Esophagus (tissue), 2 donors: Measurements from ENCODE around the gene NAXD. TPM values are rescaled to one million over a fixed set of nuclear protein-coding genes. Genes with fewer than 3 reads are reported as not detected.

Experiments used
- H3K27ac ChIP-seq, 2 donors: one replicate each; pipeline ENCODE4 v1.5.1; 2013; ENCODE audit warnings: low read depth in 2 of 2, mild to moderate bottlenecking in 2 of 2, inconsistent platforms in 1 of 2, low read length in 1 of 2, moderate library complexity in 1 of 2
- H3K27me3 ChIP-seq, 2 donors: one replicate each; pipeline ENCODE4 v1.6.1; 2013; ENCODE audit warnings: low read length in 2 of 2, control low read depth in 1 of 2, mild to moderate bottlenecking in 1 of 2; ENCODE audit not compliant: insufficient read depth in 2 of 2, control insufficient read depth in 1 of 2
- H3K36me3 ChIP-seq, 2 donors: one replicate each; pipeline ENCODE4 v1.6.1; 2013; ENCODE audit warnings: low read length in 1 of 2; ENCODE audit not compliant: control insufficient read depth in 2 of 2, insufficient read depth in 2 of 2
- H3K4me1 ChIP-seq, 2 donors: one replicate each; pipeline ENCODE4 v1.6.1; 2013; ENCODE audit warnings: low read length in 1 of 2; ENCODE audit not compliant: control insufficient read depth in 2 of 2, insufficient read depth in 2 of 2
- H3K4me3 ChIP-seq, 2 donors: one replicate each; pipeline ENCODE4 v1.5.1; 2013; ENCODE audit warnings: low read length in 2 of 2, mild to moderate bottlenecking in 2 of 2, low read depth in 1 of 2, moderate library complexity in 1 of 2
- H3K9me3 ChIP-seq, 2 donors: one replicate each; pipeline ENCODE4 v1.6.1; 2013; ENCODE audit warnings: mild to moderate bottlenecking in 2 of 2, low read depth in 1 of 2, low read length in 1 of 2, moderate library complexity in 1 of 2; ENCODE audit not compliant: control insufficient read depth in 2 of 2, insufficient read depth in 1 of 2
- WGBS, 2 donors: extraction: QIAGEN DNeasy Blood & Tissue Kit; methylation state at CpG; one replicate each; pipeline ENCODE4 v1.1.7; 2013; 5-methylcytosine and 5-hydroxymethylcytosine counted together
- polyA plus RNA-seq, 2 donors: library from polyadenylated mRNA; stranded (reverse); fragments of 200-250 nt; gene quantifications; one replicate each; pipeline ENCODE4 v1.2.3, GENCODE V29; 2013
- donor health status: healthy with polysubstance abuse.
- donor health status: Bipolar disorder and iron deficiency.

Gene NAXD
- polyA plus RNA-seq, 2 donors = 26.3 to 28.7 TPM

- Histone ChIP-seq H3K4me3 (no peak overlapping the region), H3K36me3 (peaks cover 6 to 33% of the 10 kb centered on the region in 2 donors), H3K4me1 (peaks cover 0 to 2% of the 10 kb centered on the region in 2 donors), H3K27ac (no peak overlapping the region), H3K27me3 (no peaks in the 10 kb centered on the region), H3K9me3 (no peaks in the 10 kb centered on the region)
- 82 to 90% methylated on average over 5 of the region's 5 CpGs for WGBS, 2 donors
Observed at GRCh38 chr13:110683203-110683883, 68.0 kb downstream of the NAXD start.

- H3K4me1 ChIP-seq = peaks cover 0 to 2% of the 10 kb centered on the region in 2 donors
- no peak overlapping the region for H3K27ac ChIP-seq
- peaks cover 6 to 28% of the 10 kb centered on the region in 2 donors for H3K36me3 ChIP-seq
- no peak overlapping the region for H3K4me3 ChIP-seq
- no peaks in the 10 kb centered on the region for H3K9me3 ChIP-seq
- no peaks in the 10 kb centered on the region for H3K27me3 ChIP-seq
- WGBS, 2 donors = 94 to 96% methylated on average over 5 of the region's 5 CpGs
Observed at GRCh38 chr13:110683921-110684320, 68.6 kb downstream of the NAXD start.

GRCh38 chr13:110684388-110685056 is 69.2 kb downstream of the NAXD start:
- Histone ChIP-seq H3K4me3 (no peak overlapping the region), H3K4me1 (peaks cover 0 to 2% of the 10 kb centered on the region in 2 donors), H3K9me3 (no peaks in the 10 kb centered on the region), H3K27me3 (no peaks in the 10 kb centered on the region), H3K36me3 (peaks cover 6 to 26% of the 10 kb centered on the region in 2 donors), H3K27ac (no peak overlapping the region)
- 80 to 83% methylated on average over 8 of the region's 8 CpGs for WGBS, 2 donors

- no peak overlapping the region for H3K4me3 ChIP-seq
- no peaks in the 10 kb centered on the region for H3K27me3 ChIP-seq
- peaks cover 6 to 28% of the 10 kb centered on the region in 2 donors for H3K36me3 ChIP-seq
- no peak overlapping the region for H3K27ac ChIP-seq
- no peaks in the 10 kb centered on the region for H3K9me3 ChIP-seq
- 82 to 89% methylated on average over 11 of the region's 11 CpGs for WGBS, 2 donors
- peaks cover 0 to 2% of the 10 kb centered on the region in 2 donors for H3K4me1 ChIP-seq
Observed at GRCh38 chr13:110685305-110686020, 70.1 kb downstream of the NAXD start.

- 92 to 93% methylated on average over 16 of the region's 16 CpGs for WGBS, 2 donors
- Histone ChIP-seq H3K36me3 (peaks cover 2 to 24% of the 10 kb centered on the region in 2 donors), H3K4me3 (no peak overlapping the region), H3K4me1 (peaks cover 0 to 2% of the 10 kb centered on the region in 2 donors), H3K27ac (no peak overlapping the region), H3K27me3 (no peaks in the 10 kb centered on the region), H3K9me3 (no peaks in the 10 kb centered on the region)
Observed at GRCh38 chr13:110687736-110688135, 72.4 kb downstream of the NAXD start.

DNA sequence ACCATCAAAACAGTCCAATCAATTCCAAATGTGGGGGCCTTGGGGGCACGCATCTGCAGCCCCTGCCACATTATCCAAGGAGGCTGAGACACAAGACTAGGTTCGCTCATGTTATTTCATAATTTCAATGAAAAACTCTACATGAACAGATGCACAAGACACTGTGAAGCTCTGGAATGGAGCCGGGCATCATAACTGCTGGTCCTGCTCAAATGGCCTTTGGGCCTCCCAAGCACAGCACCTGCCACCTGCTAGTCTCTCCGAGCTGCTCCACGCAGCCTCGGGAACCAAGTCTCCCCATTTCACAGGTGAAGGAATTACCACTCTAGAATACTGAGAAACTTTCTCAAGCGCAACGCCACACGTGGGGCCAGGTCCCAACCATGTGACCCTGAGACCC is 73.7 kb downstream of the NAXD start:
- WGBS, 2 donors = 88% methylated on average over 9 of the region's 9 CpGs
- no peak overlapping the region for H3K4me3 ChIP-seq
- H3K36me3 ChIP-seq = peaks cover 2 to 21% of the 10 kb centered on the region in 2 donors
- peaks cover 0 to under 1% of the 10 kb centered on the region in 2 donors for H3K4me1 ChIP-seq
- H3K9me3 ChIP-seq = no peaks in the 10 kb centered on the region
- no peaks in the 10 kb centered on the region for H3K27me3 ChIP-seq
- H3K27ac ChIP-seq = no peak overlapping the region

Other genes starting within 250 kb of the NAXD start
- 1 to 10 TPM; 1.0 to 2.3 TPM for gene RAB20, start 53.8 kb upstream of the NAXD start, polyA plus RNA-seq
- 10 to 100 TPM; 42.9 to 75.1 TPM for gene CARS2, start 90.6 kb downstream of the NAXD start, polyA plus RNA-seq
- gene ING1, start 98.2 kb downstream of the NAXD start, polyA plus RNA-seq = 1 to 10 TPM; 5.1 to 8.3 TPM